GM18498 (cell line): ENCODE results near the gene SPATA3.

Source experiments
- ATAC-seq: cut with Tn5 transposase; IDR thresholded peaks from one replicate; pipeline ENCODE4 v1.9.1; 2021; ENCODE audit warnings: mild to moderate bottlenecking, moderate library complexity; ENCODE audit not compliant: unreplicated experiment

The SPATA3 gene

GRCh38 chr2:230995821-230996220 lies at the start of gene SPATA3:
SPATA3 (plus strand) TSS chr2:230996121; CDS start chr2:230996234, 113 bp downstream.
- no peak for ATAC-seq

- ATAC-seq = no peak
These were observed 49.3 kb upstream of the SPATA3 start for GRCh38 chr2:230946429-230947234.

GRCh38 chr2:230947235-230947576 lies 48.7 kb upstream of the SPATA3 start:
- no peak for ATAC-seq

- ATAC-seq = peak; percentile 36
These were observed 48.0 kb upstream of the SPATA3 start for GRCh38 chr2:230947908-230948365.

GRCh38 chr2:230949966-230950873 lies 45.7 kb upstream of the SPATA3 start:
- ATAC-seq = peak; percentile 57

GRCh38 chr2:230950874-230951339 lies 45.0 kb upstream of the SPATA3 start:
- no peak for ATAC-seq

- no peak for ATAC-seq
These were observed 44.5 kb upstream of the SPATA3 start for GRCh38 chr2:230951396-230951795.

GRCh38 chr2:230952226-230952956 lies 43.5 kb upstream of the SPATA3 start:
- ATAC-seq = no peak

- ATAC-seq = peak; percentile 21
These were observed 42.1 kb upstream of the SPATA3 start for GRCh38 chr2:230953845-230954244.

GRCh38 chr2:230954746-230955145 lies 41.2 kb upstream of the SPATA3 start:
- ATAC-seq = no peak

GRCh38 chr2:230955163-230955737 lies 40.7 kb upstream of the SPATA3 start:
- ATAC-seq = no peak

GRCh38 chr2:230956827-230957755 lies 38.8 kb upstream of the SPATA3 start:
- peak; percentile 76 for ATAC-seq

GRCh38 chr2:230957756-230958391 lies 38.0 kb upstream of the SPATA3 start:
- no peak for ATAC-seq

GRCh38 chr2:230958820-230959756 lies 36.8 kb upstream of the SPATA3 start:
- ATAC-seq = no peak

GRCh38 chr2:230960026-230960425 lies 35.9 kb upstream of the SPATA3 start:
- no peak for ATAC-seq

GRCh38 chr2:230961091-230961491 lies 34.8 kb upstream of the SPATA3 start:
- no peak for ATAC-seq

- ATAC-seq = no peak
These were observed 31.7 kb upstream of the SPATA3 start for GRCh38 chr2:230964136-230964730.

GRCh38 chr2:230967113-230967512 lies 28.8 kb upstream of the SPATA3 start:
- no peak for ATAC-seq
